ENCODE measurements around the gene SMARCD1.

The SMARCD1 gene

DNA sequence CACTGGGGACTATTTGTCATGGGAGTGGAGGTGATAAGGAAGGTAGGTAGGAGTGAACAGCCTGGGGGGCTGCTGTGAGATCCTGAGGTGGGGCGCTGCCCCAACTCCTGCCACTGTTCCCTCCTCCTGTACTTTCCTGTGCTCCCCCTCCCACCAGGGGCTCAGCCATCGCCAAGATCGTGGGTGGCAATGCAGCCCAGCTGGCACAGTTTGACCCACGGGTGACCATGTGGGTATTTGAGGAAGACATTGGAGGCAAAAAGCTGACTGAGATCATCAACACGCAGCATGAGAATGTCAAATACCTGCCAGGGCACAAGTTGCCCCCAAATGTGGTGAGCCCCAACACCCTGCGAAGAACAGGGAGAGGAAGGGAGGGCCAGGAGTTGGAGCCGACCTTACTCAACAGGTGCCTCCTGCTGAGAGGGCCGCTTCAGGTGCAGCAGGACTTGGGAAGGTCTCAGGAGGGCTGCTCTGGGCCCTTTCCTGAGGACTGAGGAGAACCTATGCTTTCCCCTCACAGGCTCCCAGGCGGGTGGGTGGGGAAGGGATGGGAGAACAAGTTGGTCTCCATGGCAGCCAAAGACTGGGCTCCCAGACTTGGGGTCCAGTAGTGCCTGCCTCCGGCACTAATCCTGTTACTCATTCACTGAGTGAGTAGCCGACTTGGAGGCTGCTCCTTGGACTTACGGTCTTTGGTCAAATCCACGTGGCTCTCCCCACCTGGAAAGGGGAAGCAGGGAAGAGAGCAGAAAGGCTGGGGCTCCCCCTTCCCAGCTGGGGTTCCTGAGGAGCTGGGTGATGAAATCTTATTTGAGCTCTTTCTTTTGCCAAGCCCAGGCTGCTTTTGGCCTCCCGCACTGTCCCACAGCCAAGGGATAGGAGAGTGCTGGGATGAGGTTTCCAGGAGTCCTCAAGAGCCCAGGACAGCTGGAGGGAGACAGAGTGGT is 19.6 kb downstream of the SMARCD1 start:
- DNase-seq (ENCODE audit: low spot score), result no peak

DNA sequence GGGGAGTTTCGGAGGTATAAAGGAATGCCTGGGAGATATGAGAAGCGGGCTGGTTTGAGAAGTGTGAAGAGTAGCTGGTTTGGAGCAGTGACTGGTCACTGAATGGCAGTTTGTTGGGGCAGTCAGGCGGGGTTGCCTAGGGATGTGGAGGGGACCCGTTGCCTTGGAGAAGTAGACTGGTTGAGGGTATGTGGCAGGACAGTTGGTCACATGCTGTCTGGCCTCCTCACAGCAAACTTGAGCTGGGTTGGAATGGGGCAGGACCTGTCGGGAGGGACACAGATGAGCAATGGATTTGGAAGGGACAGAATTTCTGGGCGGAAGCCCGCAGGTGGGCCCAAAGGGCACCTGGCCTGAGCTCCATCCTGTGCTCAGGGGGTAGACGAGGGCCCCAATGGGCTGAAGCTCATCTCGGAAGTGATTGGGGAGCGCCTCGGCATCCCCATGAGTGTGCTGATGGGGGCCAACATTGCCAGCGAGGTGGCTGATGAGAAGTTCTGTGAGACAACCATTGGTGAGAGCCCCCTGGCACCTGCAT is 20.8 kb downstream of the SMARCD1 start:
- DNase-seq (ENCODE audit: low spot score), result no peak

DNA sequence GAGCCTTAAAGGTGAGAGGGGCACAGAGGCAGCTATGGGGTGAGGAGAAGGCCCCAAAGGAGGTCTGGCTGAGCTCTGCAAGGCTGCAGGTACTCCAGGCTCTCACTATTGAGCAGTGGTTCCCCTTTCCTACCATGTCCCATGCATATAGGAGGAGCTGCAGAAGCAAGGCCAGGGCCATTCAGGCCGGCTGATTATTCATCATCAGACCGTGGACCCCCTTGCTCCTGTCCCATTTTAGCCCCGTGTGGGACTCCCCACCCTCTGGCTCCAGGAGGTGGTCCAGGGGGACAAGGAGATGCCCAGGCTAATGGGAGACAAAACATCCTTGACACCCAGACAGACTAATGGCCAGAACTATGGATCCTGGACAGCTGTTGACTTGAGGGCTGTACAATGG is 21.8 kb downstream of the SMARCD1 start:
- DNase-seq (ENCODE audit: low spot score), result no peak

DNA sequence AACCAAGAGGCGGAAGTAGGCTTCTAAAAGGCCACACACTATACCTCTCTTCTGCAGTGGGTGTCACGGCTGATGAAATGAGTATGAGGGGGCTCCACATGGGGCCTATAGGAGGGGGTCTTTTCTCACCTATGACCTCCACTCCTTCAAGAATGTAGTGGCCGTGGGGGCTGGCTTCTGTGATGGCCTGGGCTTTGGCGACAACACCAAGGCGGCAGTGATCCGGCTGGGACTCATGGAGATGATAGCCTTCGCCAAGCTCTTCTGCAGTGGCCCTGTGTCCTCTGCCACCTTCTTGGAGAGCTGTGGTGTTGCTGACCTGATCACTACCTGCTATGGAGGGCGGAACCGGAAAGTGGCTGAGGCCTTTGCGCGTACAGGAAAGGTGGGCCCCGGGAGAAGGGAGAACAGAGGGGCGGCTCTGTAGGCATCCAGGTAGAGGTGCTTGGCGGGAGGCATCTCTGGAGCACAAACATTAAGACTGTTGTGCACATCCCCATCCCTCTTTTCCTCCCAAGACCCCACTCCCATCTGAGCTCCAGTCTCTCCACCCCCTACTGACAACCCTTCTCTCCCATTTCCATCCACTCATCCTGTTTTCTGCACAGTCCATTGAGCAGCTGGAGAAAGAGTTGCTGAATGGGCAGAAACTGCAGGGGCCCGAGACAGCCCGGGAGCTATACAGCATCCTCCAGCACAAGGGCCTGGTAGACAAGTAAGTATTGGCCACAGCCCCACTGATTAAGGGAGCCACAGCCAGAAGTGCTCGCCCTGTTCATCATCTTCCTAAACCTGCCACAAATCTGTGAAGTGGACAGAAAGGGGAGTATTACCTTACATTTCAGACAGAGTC is 22.5 kb downstream of the SMARCD1 start:
- DNase-seq (ENCODE audit: low spot score), result no peak

DNA sequence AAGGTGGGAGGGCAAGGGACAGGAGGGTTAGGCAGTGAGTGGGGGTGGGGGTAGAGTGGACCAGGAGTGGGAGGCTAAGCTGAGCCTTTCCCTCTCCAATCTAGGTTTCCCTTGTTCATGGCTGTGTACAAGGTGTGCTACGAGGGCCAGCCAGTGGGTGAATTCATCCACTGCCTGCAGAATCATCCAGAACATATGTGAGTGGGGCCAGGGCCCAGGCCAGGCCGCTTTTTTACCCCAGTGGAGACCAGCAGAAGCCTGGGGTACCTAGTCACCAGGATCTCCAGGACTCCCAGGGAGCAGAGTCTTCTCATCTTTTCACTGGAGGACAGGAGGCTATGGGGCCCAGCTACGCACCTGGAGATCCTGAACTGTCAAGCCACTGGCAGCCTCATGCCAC is 24.2 kb downstream of the SMARCD1 start:
- no peak for DNase-seq (ENCODE audit: low spot score)

DNA sequence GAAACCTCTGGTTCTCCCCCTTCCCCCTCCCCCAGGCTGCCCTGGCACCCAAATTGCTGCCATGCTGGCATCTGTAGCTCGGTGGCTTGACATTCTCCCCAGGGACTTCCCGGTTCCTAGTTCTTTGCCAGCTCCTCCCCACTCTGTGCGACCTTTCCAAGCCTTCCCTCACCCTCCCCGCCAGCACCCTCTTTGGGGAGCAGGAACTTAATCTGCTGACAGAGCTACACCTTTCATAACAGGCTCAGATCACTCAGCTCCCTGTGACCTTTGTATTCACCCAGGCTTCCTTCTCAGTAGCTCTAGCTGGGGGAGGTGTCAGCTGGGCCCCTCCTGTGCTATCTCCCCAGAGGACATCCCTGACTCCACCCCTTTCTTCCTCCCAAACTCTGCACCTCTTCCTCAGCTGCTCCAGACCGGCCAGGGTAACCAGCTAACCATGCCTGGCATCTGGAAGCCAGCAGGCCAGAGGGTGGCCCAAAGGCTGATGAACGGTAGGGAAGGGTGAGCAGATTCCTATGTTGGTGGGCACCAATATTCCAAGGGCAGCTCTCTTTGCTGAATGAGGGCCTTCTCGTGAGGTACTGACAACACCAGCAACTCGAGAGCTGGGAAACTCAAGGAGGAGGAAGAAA is 25.1 kb downstream of the SMARCD1 start:
- DNase-seq (ENCODE audit: low spot score), result peak; percentile 53

DNA sequence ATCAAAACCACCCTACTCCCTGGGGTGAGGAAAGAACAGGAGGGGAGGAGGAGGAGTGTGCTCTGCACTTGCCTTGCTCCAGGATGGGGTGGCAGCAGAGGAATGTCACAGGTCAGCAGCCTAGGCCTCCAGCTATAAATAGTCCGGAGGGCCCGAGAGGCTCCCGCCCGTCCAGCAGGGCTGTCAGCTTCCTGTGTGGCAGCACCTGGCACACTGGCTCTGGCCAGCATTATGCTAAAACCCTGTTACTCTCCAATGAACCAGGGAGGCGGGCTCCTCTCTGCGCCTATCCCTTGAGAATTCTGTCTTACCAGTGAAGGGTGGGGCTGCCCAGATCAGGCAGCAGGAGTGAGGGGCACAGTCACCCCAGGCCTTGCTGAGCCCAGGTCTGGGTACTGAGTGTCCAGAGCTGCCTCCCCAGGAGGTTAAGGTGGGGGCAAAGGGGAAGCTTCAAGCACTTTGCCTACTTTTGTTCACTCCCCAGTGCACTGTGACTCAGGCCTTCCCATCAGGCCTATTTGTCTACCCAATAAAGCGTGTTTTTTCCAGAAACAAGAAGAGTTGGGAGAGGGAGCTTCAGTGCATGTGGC is 25.7 kb downstream of the SMARCD1 start:
- DNase-seq (ENCODE audit: low spot score), result peak; percentile 84

DNA sequence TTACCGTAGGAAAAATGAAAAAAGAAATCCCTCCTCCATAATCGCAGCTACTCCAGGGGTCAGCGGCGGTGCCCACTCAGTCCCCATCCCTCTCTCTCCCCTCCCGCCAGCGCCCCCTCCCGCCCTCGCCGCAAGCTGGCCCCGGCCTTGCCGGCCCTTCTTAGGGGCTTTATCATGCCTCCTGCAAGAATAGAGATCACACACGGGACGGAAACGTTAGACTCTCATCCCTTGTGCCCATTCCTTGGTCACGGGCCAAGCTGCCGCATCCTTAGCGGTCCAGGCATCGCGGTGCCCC is 26.2 kb downstream of the SMARCD1 start:
- no peak for DNase-seq (ENCODE audit: low spot score)

DNA sequence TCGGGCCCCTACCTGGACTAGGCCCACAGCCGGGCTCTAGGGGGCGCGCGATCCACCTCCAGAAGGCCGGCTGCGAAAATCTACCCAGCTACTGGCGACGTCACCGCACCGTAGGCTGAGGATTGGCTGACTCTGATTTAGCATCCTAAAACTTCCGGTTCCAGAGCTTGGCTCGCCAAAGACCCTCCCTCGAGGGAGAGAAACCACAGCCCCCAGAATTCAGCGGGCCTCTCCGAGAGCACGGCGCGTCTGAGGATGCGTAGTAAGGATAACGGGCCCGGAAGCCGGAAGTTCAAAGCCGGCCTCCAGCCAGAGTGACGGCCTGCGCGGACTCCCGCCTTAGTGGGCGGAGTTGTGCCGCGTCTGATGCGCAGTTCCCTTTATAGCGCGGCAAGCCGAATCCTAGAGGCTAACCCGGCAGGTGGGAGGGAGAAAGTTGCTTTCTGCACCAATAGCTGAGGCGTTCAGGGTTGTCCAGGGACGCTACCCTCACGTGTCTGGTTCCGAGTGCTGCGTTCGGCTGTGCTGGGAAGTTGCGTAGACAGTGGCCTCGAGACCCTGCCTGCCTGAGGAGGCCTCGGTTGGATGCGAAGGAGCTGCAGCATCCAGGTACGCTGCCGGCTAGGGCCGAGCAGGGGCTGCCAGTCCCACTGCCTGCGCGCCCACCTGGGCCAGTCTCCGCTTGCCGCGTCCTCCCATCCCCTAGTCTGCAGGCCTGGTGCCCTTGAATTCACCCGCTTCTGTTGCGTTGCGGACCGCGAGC is 26.7 kb downstream of the SMARCD1 start, which contains the start of gene COX14:
COX14 (plus strand) TSS at position 544 of the 763 bp plus-strand sequence. CDS start 7,808 bp downstream, outside the sequence.
- peak; percentile 100 for DNase-seq (ENCODE audit: low spot score)

DNA sequence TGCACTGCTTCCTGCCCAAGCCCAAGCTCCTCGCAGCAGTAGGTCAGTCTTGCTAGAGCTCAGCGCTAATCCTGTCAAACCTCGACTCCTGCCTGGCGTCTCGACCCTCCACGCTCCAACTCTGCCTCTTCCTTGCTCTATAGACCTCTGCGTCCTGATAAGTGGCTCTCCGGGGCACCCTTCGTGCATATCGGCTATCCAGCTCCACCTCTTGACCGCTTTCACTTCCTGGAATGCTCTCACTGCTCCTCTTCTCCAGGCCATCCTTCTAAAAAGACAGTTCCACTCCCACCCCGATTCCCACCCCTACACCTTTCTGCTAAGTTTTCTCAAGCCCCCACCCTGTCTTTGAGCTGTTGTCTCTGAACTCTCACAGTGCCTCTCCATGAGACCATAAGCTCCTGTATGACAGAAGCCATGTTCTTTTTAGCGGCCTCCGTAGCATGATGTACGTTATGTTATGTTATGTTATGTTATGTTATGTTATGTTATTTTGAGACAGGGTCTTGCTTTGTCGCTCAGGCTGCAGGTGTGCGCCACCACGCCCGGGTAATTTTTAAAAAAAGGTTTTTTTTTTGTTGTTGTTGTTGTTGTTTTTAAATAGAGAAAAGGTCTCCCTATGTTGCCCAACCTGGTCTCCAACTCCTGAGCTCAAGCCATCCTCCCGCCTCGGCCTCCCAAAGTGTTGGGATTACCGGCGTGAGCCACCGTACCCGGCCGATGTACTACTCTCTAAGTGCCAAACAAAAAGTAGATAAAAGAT is 27.5 kb downstream of the SMARCD1 start:
- DNase-seq (ENCODE audit: low spot score), result peak; percentile 70

DNA sequence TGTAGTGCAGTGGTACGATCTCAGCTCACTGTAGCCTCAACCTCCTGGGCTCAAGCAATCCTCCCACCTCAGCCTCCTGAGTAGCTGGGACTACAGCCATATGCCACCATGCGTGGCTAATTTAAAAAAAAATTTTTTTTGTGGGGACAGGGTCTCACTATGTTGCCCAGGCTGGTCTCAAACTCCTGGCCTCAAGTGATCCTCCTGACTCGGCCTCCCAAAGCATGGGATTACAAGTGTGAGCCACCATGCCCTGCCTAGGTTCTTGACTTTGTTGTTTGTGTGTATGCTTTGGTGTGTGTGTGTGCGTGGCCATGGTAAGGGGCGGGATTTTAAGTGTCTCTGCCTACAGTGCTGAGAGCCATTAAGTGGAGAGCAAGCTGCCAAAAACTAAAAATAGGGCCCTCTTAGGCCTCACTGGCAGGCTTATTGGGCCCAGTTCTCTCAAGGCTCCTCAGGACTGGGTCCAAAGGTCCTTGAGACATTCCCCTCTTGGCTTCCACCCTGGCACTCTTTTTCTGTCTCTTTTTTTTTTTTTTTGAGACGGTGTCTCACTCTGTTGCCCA is 32.0 kb downstream of the SMARCD1 start:
- DNase-seq (ENCODE audit: low spot score), result no peak

DNA sequence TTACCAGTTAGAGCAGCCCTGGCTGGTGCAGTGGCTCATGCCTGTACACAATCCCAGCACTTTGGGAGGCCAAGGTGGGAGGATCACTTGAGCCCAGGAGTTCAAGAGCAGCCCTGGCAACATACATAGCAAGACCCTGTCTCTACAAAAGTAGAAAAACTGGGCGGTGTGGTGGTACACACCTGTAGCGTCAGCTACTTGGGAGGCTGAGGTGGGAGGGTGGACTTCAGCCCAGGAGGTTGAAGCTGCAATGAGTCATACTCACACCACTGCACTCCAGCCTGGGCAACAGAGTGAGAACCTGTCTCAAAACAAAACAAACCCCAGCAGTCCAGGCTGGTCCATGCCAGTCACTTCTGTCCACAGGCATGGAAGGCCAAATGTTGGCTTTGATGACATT is 34.2 kb downstream of the SMARCD1 start:
- DNase-seq (ENCODE audit: low spot score), result no peak

DNA sequence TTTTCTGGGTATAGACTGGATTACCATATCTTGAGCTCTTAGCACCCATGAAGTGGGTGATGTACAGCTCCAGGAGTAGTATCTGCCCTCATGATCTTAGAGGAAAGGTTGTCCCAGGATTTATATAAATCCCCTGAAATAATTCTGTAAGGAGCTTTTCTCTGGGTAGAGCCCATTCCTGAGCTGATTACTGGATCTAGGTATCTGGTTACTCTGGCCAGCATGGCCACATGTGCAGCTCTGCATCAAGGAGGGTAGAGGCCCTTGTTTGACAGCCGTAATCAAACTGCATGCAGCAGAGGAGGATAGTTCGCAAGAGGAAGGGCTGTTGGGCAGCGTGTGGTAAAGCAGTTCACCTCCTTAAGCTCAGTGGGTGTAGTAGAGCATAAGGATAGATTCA is 35.4 kb downstream of the SMARCD1 start:
- DNase-seq (ENCODE audit: low spot score), result no peak

DNA sequence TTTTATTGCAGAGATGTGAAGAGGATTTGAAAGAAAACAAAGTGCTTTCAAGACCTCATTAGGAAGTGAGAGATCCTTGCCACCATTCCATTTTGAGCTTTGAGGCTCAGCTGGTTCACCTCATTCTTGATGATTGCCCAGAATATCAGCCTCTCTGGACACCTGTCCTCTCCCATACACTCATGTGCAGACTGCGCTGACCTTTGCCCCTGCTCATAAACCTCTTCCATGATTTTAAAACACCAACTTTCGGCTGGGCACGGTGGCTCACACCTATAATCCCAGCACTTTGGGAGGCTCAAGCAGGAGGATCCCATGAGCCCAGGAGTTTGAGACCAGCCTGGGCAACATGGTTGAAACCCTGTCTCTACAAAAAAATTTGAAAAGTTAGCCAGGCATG is 35.8 kb downstream of the SMARCD1 start:
- no peak for DNase-seq (ENCODE audit: low spot score)

DNA sequence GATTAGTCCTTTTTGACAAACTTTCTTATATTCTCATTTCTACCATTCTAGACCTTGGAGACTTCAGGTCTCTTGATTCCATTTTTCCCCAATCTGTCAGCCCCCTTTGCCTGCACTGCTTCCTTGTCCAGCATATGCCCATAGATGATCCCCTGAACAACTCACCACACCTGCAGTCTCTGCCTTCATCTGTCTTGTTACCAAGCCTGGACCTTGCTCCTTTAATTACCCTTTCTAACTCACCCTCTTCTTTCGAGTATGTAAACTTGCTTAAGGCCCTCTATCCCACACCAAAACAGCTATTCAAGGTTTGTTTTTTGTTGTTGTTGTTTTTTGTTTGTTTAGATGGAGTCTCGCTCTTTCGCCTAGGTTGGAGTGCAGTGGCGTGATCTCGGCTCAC is 36.5 kb downstream of the SMARCD1 start:
- no peak for DNase-seq (ENCODE audit: low spot score)

DNA sequence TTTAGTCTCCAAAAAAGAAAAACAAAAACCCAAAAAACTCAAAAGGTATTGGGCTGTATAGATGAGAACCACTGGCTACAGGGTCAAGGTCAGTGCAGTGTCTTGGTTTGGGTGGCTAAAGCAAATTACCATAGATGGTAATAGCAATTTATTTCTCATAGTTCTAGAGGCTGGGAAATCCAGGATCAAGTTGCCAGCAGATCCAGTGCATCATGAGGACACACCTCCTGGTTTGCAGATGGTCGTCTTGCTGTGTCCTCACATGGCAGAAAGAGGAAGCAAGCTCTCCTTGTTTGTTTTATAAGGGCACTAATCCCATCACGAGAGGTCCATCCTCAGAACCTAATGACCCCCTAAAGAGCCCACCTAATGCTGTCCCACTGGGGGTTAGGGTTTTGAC is 38.1 kb downstream of the SMARCD1 start:
- no peak for DNase-seq (ENCODE audit: low spot score)

DNA sequence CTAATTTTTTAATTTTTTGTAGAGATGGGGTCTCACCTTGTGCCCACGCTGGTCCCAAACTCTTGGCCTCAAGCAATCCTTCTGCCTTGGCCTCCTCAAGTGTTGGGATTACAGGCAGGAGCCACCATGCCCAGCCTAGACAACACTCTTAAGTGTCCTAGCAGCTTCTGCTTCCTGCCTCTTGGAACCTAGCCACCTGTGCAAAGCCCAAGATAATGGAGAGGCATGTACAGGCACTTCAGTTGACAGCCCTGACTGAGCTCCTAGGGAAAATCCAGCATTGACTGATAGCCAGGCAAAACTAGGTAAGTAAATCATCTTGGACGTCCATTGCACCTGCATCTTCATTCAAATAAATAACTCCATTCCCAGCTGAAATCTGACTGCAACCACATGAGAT is 42.4 kb downstream of the SMARCD1 start:
- DNase-seq (ENCODE audit: low spot score), result no peak

DNA sequence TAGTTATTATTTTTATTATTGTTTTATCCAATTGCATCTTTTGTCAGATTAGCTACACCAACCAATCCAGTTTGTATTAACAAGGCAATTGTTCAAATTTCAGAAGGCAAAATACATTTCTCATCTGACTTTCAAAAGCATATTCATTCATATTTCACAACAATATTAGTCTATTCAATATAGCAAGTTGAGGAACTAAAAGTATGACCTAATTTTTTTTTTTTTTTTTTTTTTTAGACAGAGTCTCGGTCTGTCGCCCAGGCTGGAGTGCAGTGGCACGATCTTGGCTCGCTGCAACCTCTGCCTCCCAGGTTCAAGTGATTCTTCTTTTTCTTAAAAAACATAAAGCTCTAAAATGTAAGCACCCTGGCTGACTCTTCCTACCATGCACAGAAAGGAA is 44.1 kb downstream of the SMARCD1 start:
- DNase-seq (ENCODE audit: low spot score), result no peak

DNA sequence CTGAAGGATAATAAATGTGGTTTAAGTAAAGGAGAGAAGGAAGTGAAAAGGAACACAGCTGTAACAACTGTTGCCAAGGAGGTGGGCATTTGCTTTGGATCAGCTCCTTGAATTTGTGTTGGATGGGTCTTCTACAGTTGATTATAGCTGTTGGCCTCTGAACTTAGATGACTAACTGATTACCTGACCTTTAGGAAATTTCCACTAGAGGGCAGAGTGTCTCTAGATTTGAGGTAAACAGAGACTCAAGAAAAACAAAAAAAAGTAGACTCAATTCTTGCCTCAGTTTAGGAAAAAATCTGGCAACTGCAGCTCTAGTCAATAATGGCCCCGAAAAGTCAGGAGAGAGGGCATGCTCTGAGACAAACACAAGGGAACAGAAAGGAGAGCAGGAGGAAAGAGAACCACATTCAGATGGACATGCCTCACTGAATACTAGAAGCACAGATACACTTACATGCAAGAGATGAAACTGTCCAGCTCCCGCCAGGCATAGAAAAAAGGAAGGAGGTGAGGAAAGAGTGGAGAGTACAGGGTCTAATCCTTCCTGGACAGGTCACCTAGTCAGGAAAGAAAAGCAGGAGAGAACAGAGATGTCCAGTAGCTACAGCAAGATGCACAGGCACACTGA is 47.5 kb downstream of the SMARCD1 start:
- DNase-seq (ENCODE audit: low spot score), result peak; percentile 76

DNA sequence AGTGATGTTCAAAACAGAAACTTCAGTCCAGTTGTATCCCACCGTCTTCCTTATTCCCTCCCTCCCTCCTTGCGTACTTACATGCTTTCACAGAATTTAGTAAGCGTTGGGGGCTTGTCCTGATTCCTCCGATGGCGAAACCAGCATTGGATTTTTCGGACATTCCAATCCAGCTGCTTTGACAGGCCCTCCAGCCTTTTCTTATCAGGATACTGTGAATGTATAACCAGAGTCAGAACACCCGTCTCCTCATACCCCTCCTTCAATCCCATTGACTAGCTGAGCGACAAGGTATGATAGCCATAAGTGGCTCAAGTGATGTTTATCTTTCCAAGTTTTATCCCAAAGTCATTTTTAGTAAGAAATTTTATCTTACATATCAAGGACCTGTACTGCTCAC is 57.9 kb downstream of the SMARCD1 start:
- no peak for DNase-seq (ENCODE audit: low spot score)

All from NAMALWA (cell line).